CD4-positive, alpha-beta T cell treated with Interferon alpha-2 for 1 hour (primary cell): ENCODE data around the gene SIRT1.
"Not testable (repeated sequence)": the region's sequence is repeated elsewhere in the genome, so short reads cannot be mapped to it uniquely, and the experiment has no call there.

Source experiments
- DNase-seq, 2 donors: peaks; one replicate each; pipeline ENCODE4 v3.0.0-alpha.2; 2020 to 2022

SIRT1 gene

GRCh38 chr10:67884313-67884841 lies at the start of gene SIRT1:
Gene SIRT1 (plus strand): TSS chr10:67884656. CDS start chr10:67884722, 66 bp downstream.
- DNase-seq = peak; percentile 94 to 95

- DNase-seq = not testable (repeated sequence)
Observed at GRCh38 chr10:67835541-67836394, 48.7 kb upstream of the SIRT1 start.

- no peak for DNase-seq
Observed at GRCh38 chr10:67836488-67836887, 48.0 kb upstream of the SIRT1 start.

- no peak for DNase-seq
Observed at GRCh38 chr10:67836972-67837371, 47.5 kb upstream of the SIRT1 start.

GRCh38 chr10:67837541-67838314 lies 46.7 kb upstream of the SIRT1 start, which contains the start of gene DNAJC12:
Gene DNAJC12 (minus strand): TSS chr10:67838188. CDS start chr10:67838011, 177 bp downstream.
- DNase-seq = peak in 1 of 2 donors; percentile 27

- not testable (repeated sequence) for DNase-seq
Observed at GRCh38 chr10:67839511-67839910, 44.9 kb upstream of the SIRT1 start.

- DNase-seq = no peak
Observed at GRCh38 chr10:67839951-67840350, 44.5 kb upstream of the SIRT1 start.

- no peak for DNase-seq
Observed at GRCh38 chr10:67841737-67842136, 42.7 kb upstream of the SIRT1 start.

GRCh38 chr10:67843284-67843683 lies 41.2 kb upstream of the SIRT1 start:
- DNase-seq = no peak

- peak; percentile 93 to 96 for DNase-seq
Observed at GRCh38 chr10:67849331-67850011, 35.0 kb upstream of the SIRT1 start.

- no peak for DNase-seq
Observed at GRCh38 chr10:67851186-67851585, 33.3 kb upstream of the SIRT1 start.

- no peak for DNase-seq
Observed at GRCh38 chr10:67852761-67853160, 31.7 kb upstream of the SIRT1 start.

- DNase-seq = no peak
Observed at GRCh38 chr10:67853512-67853911, 30.9 kb upstream of the SIRT1 start.

GRCh38 chr10:67858971-67859370 lies 25.5 kb upstream of the SIRT1 start:
- no peak for DNase-seq

GRCh38 chr10:67861750-67862432 lies 22.6 kb upstream of the SIRT1 start:
- no peak for DNase-seq

GRCh38 chr10:67863094-67863493 lies 21.4 kb upstream of the SIRT1 start:
- DNase-seq = no peak

GRCh38 chr10:67864607-67865371 lies 19.7 kb upstream of the SIRT1 start:
- no peak for DNase-seq

- no peak for DNase-seq
Observed at GRCh38 chr10:67868132-67868531, 16.3 kb upstream of the SIRT1 start.

GRCh38 chr10:67869996-67870395 lies 14.5 kb upstream of the SIRT1 start:
- DNase-seq = no peak

GRCh38 chr10:67875340-67876238 lies 8.9 kb upstream of the SIRT1 start:
- no peak for DNase-seq
